ENCODE measurements around the gene RNFT2. TPM values are rescaled to one million over a fixed set of nuclear protein-coding genes. Genes with fewer than 3 reads are reported as not detected.

RNFT2 gene
- total RNA-seq, 1 experiment from 2014 or later, result 29.5 TPM

- Histone ChIP-seq H3K56ac (ENCODE audit: insufficient read length, low read depth, low read length) (no peak overlapping the region), H4K91ac (ENCODE audit: insufficient read length, low read depth, low read length) (no peak overlapping the region), H3K79me2 (ENCODE audit: insufficient read depth, low read length) (no peaks in the 10 kb centered on the region), H2BK20ac (ENCODE audit: low read depth, low read length, poor library complexity, severe bottlenecking) (no peak overlapping the region), H2BK12ac (ENCODE audit: insufficient read length, low read depth, low read length) (no peak overlapping the region), H3K14ac (ENCODE audit: insufficient read depth, low read length) (no peak overlapping the region), H3K4me2 (ENCODE audit: insufficient read depth, insufficient read length, low read length) (no peak overlapping the region), H2AK5ac (ENCODE audit: insufficient read length, low read length) (no peak overlapping the region), H3K9me3 (ENCODE audit: control insufficient read depth, low read depth, low read length) (no peaks in the 10 kb centered on the region), H4K5ac (ENCODE audit: insufficient read length, low read depth, low read length) (no peak overlapping the region), H2AFZ (ENCODE audit: low read length) (no peak overlapping the region), H3K18ac (ENCODE audit: insufficient read length, low read depth, low read length) (no peak overlapping the region), H3K79me1 (ENCODE audit: insufficient read depth, low read depth, low read length, poor library complexity, severe bottlenecking) (no peaks in the 10 kb centered on the region), H3K4ac (ENCODE audit: low read depth, low read length) (no peak overlapping the region), H3K23ac (ENCODE audit: insufficient read length, low read depth, low read length) (no peak overlapping the region), H4K20me1 (ENCODE audit: control insufficient read depth, insufficient read depth, insufficient read length) (no peaks in the 10 kb centered on the region), H2BK120ac (ENCODE audit: low read depth, low read length, poor library complexity, severe bottlenecking) (no peak overlapping the region), H3T11ph (ENCODE audit: low read length) (no peak overlapping the region), H4K8ac (replicated peaks; ENCODE audit: insufficient read length, low read depth, low read length) (no peak overlapping the region), H2BK5ac (ENCODE audit: insufficient read length, low read length) (no peak overlapping the region), H3K4me1 (ENCODE audit: insufficient read depth, low read length) (no peaks in the 10 kb centered on the region), H2BK15ac (ENCODE audit: low read depth, low read length) (no peak overlapping the region), H3K9ac (ENCODE audit: extremely low read depth, insufficient read length, low read length) (no peak overlapping the region), H3K27ac (ENCODE audit: insufficient read length, low read depth, low read length) (no peak overlapping the region), H3K27me3 (ENCODE audit: insufficient read depth, low read length) (no peaks in the 10 kb centered on the region), H3K23me2 (ENCODE audit: insufficient read length, low read depth, low read length, poor library complexity, severe bottlenecking) (no peaks in the 10 kb centered on the region)
- no peak overlapping the region for H3K27ac Mint-ChIP-seq
- whole genome bisulfite sequencing (ENCODE audit: extremely low coverage, insufficient read length, low lambda C conversion rate), result no CpG with 5 or more reads among the region's 4 CpGs
- H3K4me1 Mint-ChIP-seq, result no peaks in the 10 kb centered on the region
- TF ChIP-seq CTCF (conservative IDR thresholded peaks at IDR 0.05), result no peak
- no peak for DNase-seq
- peaks cover 3 to 7% of the 10 kb centered on the region in 2 experiments; a peak in 2 of 5 replicates for H3K9me3 Mint-ChIP-seq
- no peaks in the 10 kb centered on the region for H3K27me3 Mint-ChIP-seq (ENCODE audit: low read depth)
- H3K36me3 Mint-ChIP-seq (ENCODE audit: insufficient read depth in 1 of 3, low read depth in 3 of 3), result peaks cover 27 to 37% (median 29%) of the 10 kb centered on the region in 3 experiments
- H3K4me3 Mint-ChIP-seq, result no peak overlapping the region
Measured at GRCh38 chr12:116798719-116799118, 60.6 kb downstream of the RNFT2 start.

Data from H9 (cell line).